ENCODE measurements around the gene ZNF846. TPM values are rescaled to one million over a fixed set of nuclear protein-coding genes. Genes with fewer than 3 reads are reported as not detected.
"Not testable (repeated sequence)": the region's sequence is repeated elsewhere in the genome, so short reads cannot be mapped to it uniquely, and the experiment has no call there.

ZNF846 gene
- total RNA-seq, 1 donor = 14.6 TPM

DNA sequence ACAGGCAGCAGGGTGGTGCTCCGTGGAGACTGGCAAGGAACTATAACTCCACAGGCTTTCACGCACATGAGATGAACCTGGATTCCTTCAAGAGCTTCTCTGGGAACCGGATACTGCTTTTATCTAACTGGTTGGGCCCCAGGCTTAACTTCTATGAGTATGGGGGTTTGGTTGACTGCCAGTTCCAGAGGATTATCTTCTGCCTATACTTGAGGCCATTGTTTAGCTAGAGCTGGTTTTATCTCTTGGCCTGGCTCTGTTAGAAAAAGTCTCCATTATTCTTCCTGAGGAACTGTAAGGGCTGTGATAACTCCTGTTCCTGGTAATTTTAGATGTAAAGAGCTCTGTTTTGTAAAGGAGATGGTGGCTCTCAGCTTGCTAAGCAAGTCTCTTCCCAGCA lies 40.9 kb downstream of the ZNF846 start:
- no peak overlapping the region for H3K4me3 ChIP-seq (ENCODE audit: low read depth, low read length)
- TF ChIP-seq CTCF (IDR thresholded peaks at IDR 0.05; ENCODE audit: insufficient read depth, low read length) = no peak
- DNase-seq (ENCODE audit: low read depth) = peak; percentile 39

DNA sequence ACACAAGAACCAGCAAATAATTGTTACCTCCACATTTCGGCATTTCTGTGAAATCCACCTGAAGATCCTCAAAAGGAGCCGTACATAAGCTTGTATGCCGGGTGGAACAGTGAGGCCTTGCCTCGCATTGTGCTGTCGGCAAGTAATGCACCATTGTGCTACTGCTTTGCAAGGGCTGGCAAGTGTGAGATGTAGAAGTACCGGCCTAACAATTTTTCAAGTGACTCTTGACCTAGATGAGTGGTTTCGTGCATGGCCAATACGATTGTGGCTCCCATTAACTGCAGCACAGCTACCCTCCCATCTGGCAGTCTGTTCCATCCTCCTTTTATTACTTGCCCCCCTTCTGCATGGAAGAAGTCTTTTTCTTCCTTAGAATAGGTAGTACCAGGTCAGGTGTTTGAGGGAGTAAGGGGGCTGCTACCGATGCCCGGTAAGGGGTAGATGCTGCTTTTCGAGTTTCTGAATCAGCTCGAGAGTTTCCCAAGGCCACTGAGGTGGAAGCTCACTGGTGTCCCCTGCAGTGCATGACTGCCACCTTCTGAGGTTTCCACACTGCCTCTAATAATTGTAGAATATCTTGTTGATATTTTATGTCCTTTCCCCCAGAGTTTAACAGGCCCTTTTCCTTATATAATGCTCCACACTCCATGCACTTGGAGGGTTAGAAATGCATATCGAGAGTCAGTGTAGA lies 42.9 kb downstream of the ZNF846 start:
- H3K4me3 ChIP-seq (ENCODE audit: low read depth, low read length); DNase-seq (ENCODE audit: low read depth): not testable (repeated sequence)

DNA sequence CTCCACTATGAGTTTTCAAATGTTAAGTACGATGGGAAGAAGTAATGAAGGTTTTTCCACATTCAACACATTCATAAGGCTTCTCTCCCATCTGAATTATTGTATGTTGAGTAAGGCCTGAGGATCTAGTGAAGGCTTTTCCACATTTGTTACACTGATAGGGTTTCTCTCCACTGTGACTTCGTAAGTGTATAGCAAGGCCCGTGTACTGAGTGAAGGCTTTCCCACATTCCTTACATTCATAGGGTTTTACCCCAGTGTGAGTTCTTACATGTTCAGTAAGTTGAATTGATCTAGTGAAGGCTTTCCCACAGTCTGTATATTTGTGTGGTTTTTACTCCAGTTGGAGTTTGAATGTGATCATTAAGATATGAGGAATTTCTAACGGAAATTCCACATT lies 44.4 kb downstream of the ZNF846 start:
- H3K4me3 ChIP-seq (ENCODE audit: low read depth, low read length) = no peak overlapping the region
- DNase-seq (ENCODE audit: low read depth) = no peak
- no peak for TF ChIP-seq CTCF (IDR thresholded peaks at IDR 0.05; ENCODE audit: insufficient read depth, low read length)

DNA sequence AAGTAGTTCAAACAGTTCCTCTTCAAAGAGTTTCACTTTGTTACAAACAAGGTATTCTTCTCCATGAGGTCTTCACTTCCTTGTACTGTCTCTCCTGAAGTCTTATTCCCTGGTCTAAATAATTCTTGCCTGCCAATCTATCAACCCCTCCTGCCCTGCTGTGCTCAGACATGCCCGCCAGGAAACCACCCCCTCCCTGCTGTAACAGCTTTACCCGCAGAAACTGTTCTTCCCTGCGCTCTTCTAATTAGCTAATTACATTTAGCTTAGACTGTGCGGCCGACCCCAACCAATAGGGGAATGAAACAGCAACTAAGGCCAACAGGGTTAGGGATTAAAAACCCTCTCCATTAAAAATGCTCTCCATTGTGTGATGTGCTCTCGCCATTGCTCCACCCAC lies 46.7 kb downstream of the ZNF846 start:
- H3K4me3 ChIP-seq (ENCODE audit: low read depth, low read length) = no peak overlapping the region
- no peak for DNase-seq (ENCODE audit: low read depth)
- no peak for TF ChIP-seq CTCF (IDR thresholded peaks at IDR 0.05; ENCODE audit: insufficient read depth, low read length)

- no peak for DNase-seq (ENCODE audit: low read depth)
- TF ChIP-seq CTCF (IDR thresholded peaks at IDR 0.05; ENCODE audit: insufficient read depth, low read length) = no peak
- no peak overlapping the region for H3K4me3 ChIP-seq (ENCODE audit: low read depth, low read length)
These were observed 48.0 kb downstream of the ZNF846 start for GRCh38 chr19:9720541-9720940.

DNA sequence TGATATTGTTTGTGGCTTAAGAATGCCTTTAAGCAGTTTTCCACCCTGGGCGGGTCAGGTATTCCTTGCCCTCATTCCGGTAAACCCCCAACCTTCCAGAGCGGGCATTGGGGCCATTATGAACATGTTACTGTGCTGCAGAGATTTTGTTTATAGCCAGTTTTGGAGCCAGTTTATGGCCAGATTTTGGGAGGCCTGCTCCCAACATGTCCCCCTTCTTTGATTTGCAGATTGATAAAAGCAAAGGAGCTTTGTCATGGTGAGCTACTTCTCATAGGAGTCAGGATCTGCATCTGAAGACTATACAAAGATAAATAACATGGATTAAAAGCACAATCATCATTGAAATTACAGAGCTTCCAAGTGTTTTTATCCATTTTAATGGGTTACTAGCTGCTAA lies 56.7 kb downstream of the ZNF846 start:
- TF ChIP-seq CTCF (IDR thresholded peaks at IDR 0.05; ENCODE audit: insufficient read depth, low read length) = no peak
- no peak for DNase-seq (ENCODE audit: low read depth)
- H3K4me3 ChIP-seq (ENCODE audit: low read depth, low read length) = no peak overlapping the region

GRCh38 chr19:9709305-9709704 lies 59.2 kb downstream of the ZNF846 start:
- no peak for TF ChIP-seq CTCF (IDR thresholded peaks at IDR 0.05; ENCODE audit: insufficient read depth, low read length)
- no peak for DNase-seq (ENCODE audit: low read depth)
- no peak overlapping the region for H3K4me3 ChIP-seq (ENCODE audit: low read depth, low read length)
